Measurements from ENCODE around the gene SCYGR7. TPM values are rescaled to one million over a fixed set of nuclear protein-coding genes. Genes with fewer than 3 reads are reported as not detected.
A peak's percentile ranks its signal among the peaks of the same experiment; 100 is the strongest.
"Not testable (repeated sequence)": the region's sequence is repeated elsewhere in the genome, so short reads cannot be mapped to it uniquely, and the experiment has no call there.

The SCYGR7 gene
- polyA plus RNA-seq (ENCODE audit: insufficient read length in 3 of 3): not detected

- no peak for DNase-seq (ENCODE audit: low read depth in 3 of 3, low spot score in 2 of 3)
Observed at GRCh38 chr2:227728035-227728434, at the start of gene SCYGR7. TSS of gene SCYGR7 (plus strand) at chr2:227728335. CDS start at chr2:227728335, 0 bp downstream.

- DNase-seq (ENCODE audit: low read depth in 3 of 3, low spot score in 2 of 3): no peak
Observed at GRCh38 chr2:227684258-227684657, 43.9 kb upstream of the SCYGR7 start.

GRCh38 chr2:227687189-227687588, 40.9 kb upstream of the SCYGR7 start:
- no peak for DNase-seq (ENCODE audit: low read depth in 3 of 3, low spot score in 2 of 3)

- no peak for DNase-seq (ENCODE audit: low read depth in 3 of 3, low spot score in 2 of 3)
Observed at GRCh38 chr2:227696990-227697679, 31.0 kb upstream of the SCYGR7 start.

GRCh38 chr2:227701556-227701955, 26.6 kb upstream of the SCYGR7 start:
- no peak for DNase-seq (ENCODE audit: low read depth in 3 of 3, low spot score in 2 of 3)

- no peak for DNase-seq (ENCODE audit: low read depth in 3 of 3, low spot score in 2 of 3)
Observed at GRCh38 chr2:227703280-227703732, 24.8 kb upstream of the SCYGR7 start.

GRCh38 chr2:227703961-227704360, 24.2 kb upstream of the SCYGR7 start:
- no peak for DNase-seq (ENCODE audit: low read depth in 3 of 3, low spot score in 2 of 3)

GRCh38 chr2:227706859-227707258, 21.3 kb upstream of the SCYGR7 start:
- DNase-seq (ENCODE audit: low read depth in 3 of 3, low spot score in 2 of 3): no peak

- no peak for DNase-seq (ENCODE audit: low read depth in 3 of 3, low spot score in 2 of 3)
Observed at GRCh38 chr2:227707390-227707789, 20.7 kb upstream of the SCYGR7 start.

- DNase-seq (ENCODE audit: low read depth in 3 of 3, low spot score in 2 of 3): no peak
Observed at GRCh38 chr2:227710986-227711385, 17.1 kb upstream of the SCYGR7 start.

- DNase-seq (ENCODE audit: low read depth in 3 of 3, low spot score in 2 of 3): no peak
Observed at GRCh38 chr2:227713291-227713690, 14.8 kb upstream of the SCYGR7 start.

- DNase-seq (ENCODE audit: low read depth in 3 of 3, low spot score in 2 of 3): no peak
Observed at GRCh38 chr2:227716501-227716900, 11.6 kb upstream of the SCYGR7 start.

GRCh38 chr2:227717687-227718567, 10.2 kb upstream of the SCYGR7 start, which contains the start of gene SLC19A3:
TSS of gene SLC19A3 (minus strand) at chr2:227718028. CDS start at chr2:227702318, 15,710 bp downstream.
- DNase-seq (ENCODE audit: low read depth in 3 of 3, low spot score in 2 of 3): peak; percentile 18 to 58 (median 49)

GRCh38 chr2:227719641-227720040, 8.5 kb upstream of the SCYGR7 start:
- no peak for DNase-seq (ENCODE audit: low read depth in 3 of 3, low spot score in 2 of 3)

GRCh38 chr2:227720680-227721079, 7.5 kb upstream of the SCYGR7 start:
- DNase-seq (ENCODE audit: low read depth in 3 of 3, low spot score in 2 of 3): no peak

- DNase-seq (ENCODE audit: low read depth in 3 of 3, low spot score in 2 of 3): not testable (repeated sequence)
Observed at GRCh38 chr2:227722821-227723220, 5.3 kb upstream of the SCYGR7 start.

GRCh38 chr2:227724394-227725039, 3.6 kb upstream of the SCYGR7 start, which contains the start of gene SCYGR6:
TSS of gene SCYGR6 (minus strand) at chr2:227724757. CDS start at chr2:227724757, 0 bp downstream.
- no peak for DNase-seq (ENCODE audit: low read depth in 3 of 3, low spot score in 2 of 3)

- DNase-seq (ENCODE audit: low read depth in 3 of 3, low spot score in 2 of 3): no peak
Observed at GRCh38 chr2:227739351-227739750, 11.2 kb downstream of the SCYGR7 start.

- not testable (repeated sequence) for DNase-seq (ENCODE audit: low read depth in 3 of 3, low spot score in 2 of 3)
Observed at GRCh38 chr2:227740705-227741104, 12.6 kb downstream of the SCYGR7 start.

- DNase-seq (ENCODE audit: low read depth in 3 of 3, low spot score in 2 of 3): no peak
Observed at GRCh38 chr2:227745594-227745993, 17.5 kb downstream of the SCYGR7 start, which contains the start of gene SCYGR8. TSS of gene SCYGR8 (plus strand) at chr2:227745894. CDS start at chr2:227745894, 0 bp downstream.

- DNase-seq (ENCODE audit: low read depth in 3 of 3, low spot score in 2 of 3): no peak
Observed at GRCh38 chr2:227748079-227748478, 19.9 kb downstream of the SCYGR7 start.
